Gastrocnemius medialis (tissue), 4 donors: ENCODE measurements around the gene NTRK3.

Experiments
- POLR2A ChIP-seq, 2 donors: fragments of 450-650 bp; IDR thresholded peaks; one replicate each; pipeline ENCODE4 v1.6.1; 2017; ENCODE audit warnings: antibody characterized with exemption in 2 of 2, mild to moderate bottlenecking in 2 of 2, moderate library complexity in 2 of 2
- TF ChIP-seq, protein P1 (sequence below), 5 experiments: fragments of 450-650 bp in 3 of 5; fragments of 200-600 bp in 2 of 5; sonication (generic) in 2 of 5; IDR thresholded peaks in 4 of 5; conservative IDR thresholded peaks in 1 of 5; 1 replicate in 4 of 5; 2 replicates in 1 of 5; pipeline ENCODE4 v1.5.1; 2016 to 2019; ENCODE audit warnings: antibody characterized with exemption in 5 of 5, mild to moderate bottlenecking in 3 of 5, moderate library complexity in 3 of 5

DNA sequence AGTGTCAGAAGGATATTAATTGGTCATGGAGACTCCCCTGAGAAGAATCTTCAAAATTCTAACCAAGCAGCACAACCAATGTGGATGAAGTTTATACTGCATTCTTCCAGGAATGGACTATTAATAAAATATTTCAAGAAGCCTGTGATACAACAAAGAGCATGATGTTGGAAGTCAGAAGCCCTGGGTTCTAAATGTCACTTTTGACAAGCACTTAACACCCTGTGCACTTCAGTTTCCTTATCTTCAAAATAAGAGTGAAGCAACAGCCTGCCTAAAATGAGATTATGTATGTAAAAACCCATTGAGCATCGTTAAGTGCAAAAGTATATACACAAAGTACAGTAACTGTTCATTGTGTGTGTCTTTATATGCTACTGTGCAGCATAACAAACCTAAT, 369.4 kb downstream of the NTRK3 start:
- TF ChIP-seq, protein P1, sequence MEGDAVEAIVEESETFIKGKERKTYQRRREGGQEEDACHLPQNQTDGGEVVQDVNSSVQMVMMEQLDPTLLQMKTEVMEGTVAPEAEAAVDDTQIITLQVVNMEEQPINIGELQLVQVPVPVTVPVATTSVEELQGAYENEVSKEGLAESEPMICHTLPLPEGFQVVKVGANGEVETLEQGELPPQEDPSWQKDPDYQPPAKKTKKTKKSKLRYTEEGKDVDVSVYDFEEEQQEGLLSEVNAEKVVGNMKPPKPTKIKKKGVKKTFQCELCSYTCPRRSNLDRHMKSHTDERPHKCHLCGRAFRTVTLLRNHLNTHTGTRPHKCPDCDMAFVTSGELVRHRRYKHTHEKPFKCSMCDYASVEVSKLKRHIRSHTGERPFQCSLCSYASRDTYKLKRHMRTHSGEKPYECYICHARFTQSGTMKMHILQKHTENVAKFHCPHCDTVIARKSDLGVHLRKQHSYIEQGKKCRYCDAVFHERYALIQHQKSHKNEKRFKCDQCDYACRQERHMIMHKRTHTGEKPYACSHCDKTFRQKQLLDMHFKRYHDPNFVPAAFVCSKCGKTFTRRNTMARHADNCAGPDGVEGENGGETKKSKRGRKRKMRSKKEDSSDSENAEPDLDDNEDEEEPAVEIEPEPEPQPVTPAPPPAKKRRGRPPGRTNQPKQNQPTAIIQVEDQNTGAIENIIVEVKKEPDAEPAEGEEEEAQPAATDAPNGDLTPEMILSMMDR (IDR thresholded peaks at IDR 0.05 in 4 of 5, conservative IDR thresholded peaks at IDR 0.05 in 1 of 5): no peak
- no peak for TF ChIP-seq POLR2A (IDR thresholded peaks at IDR 0.05)
